ENCODE data around the gene ZNF831.

ZNF831 gene

GRCh38 chr20:59141818-59142581 lies 21.6 kb upstream of the ZNF831 start:
- peak; percentile 39 for DNase-seq (ENCODE audit: low spot score)
- no CpG with 5 or more reads among the region's 13 CpGs for whole genome bisulfite sequencing, 2 donors (ENCODE audit: extremely low coverage in 2 of 2, insufficient read length in 2 of 2, insufficient replicate concordance in 1 of 2)
- H2BK15ac ChIP-seq (ENCODE audit: low read length): no peak overlapping the region
- no peak overlapping the region for H2AK5ac ChIP-seq (ENCODE audit: low read depth, low read length)
- H2BK5ac ChIP-seq (ENCODE audit: low read length): no peak overlapping the region
- no peaks in the 10 kb centered on the region for H3K27me3 ChIP-seq (ENCODE audit: control insufficient read depth in 3 of 3, insufficient read depth in 3 of 3, low read depth in 1 of 3, low read length in 3 of 3)
- peak overlapping the region in 1 of 2 donors; percentile 47 for H3K4me3 ChIP-seq (ENCODE audit: low read length in 2 of 2)
- no peaks in the 10 kb centered on the region for H3K4me1 ChIP-seq (ENCODE audit: control insufficient read depth in 2 of 2, insufficient read depth in 1 of 2, low read depth in 1 of 2, low read length in 2 of 2)
- peaks cover 1 to 3% of the 10 kb centered on the region in 2 donors for H3K9me3 ChIP-seq (replicated peaks in 1 of 2; ENCODE audit: control insufficient read depth in 2 of 2, insufficient read depth in 1 of 2, low read depth in 1 of 2, low read length in 2 of 2)
- no peak overlapping the region for H3K4me2 ChIP-seq (ENCODE audit: insufficient read depth, low read length, poor library complexity, severe bottlenecking)
- no peak overlapping the region for H3K4ac ChIP-seq (ENCODE audit: low read length)
- no peak overlapping the region for H2AFZ ChIP-seq (ENCODE audit: low read length)
- H4K8ac ChIP-seq (ENCODE audit: low read depth, low read length): no peak overlapping the region
- no peak overlapping the region for H4K91ac ChIP-seq (ENCODE audit: low read depth, low read length, poor library complexity)
- H3K9ac ChIP-seq (ENCODE audit: low read depth, low read length, poor library complexity): no peak overlapping the region
- no peak overlapping the region for H3K14ac ChIP-seq (ENCODE audit: low read length)
- no peak overlapping the region for H2BK12ac ChIP-seq (ENCODE audit: low read length)
- H3K79me1 ChIP-seq (ENCODE audit: low read depth, low read length): no peaks in the 10 kb centered on the region
- H3K18ac ChIP-seq (ENCODE audit: low read length): no peak overlapping the region
- H2BK120ac ChIP-seq (ENCODE audit: low read depth, low read length): no peak overlapping the region
- H3K36me3 ChIP-seq (replicated peaks in 1 of 2; ENCODE audit: control insufficient read depth in 2 of 2, insufficient read depth in 2 of 2, low read length in 2 of 2): no peaks in the 10 kb centered on the region
- H3K23ac ChIP-seq (ENCODE audit: low read depth, low read length, poor library complexity): no peak overlapping the region
- H3K27ac ChIP-seq (replicated peaks; ENCODE audit: low read length): no peak overlapping the region

- no CpG with 5 or more reads among the region's 5 CpGs for WGBS, 2 donors (ENCODE audit: extremely low coverage in 2 of 2, insufficient read length in 2 of 2, insufficient replicate concordance in 1 of 2)
- H2AK5ac ChIP-seq (ENCODE audit: low read depth, low read length): no peak overlapping the region
- no peaks in the 10 kb centered on the region for H3K79me1 ChIP-seq (ENCODE audit: low read depth, low read length)
- no peaks in the 10 kb centered on the region for H3K4me1 ChIP-seq (ENCODE audit: control insufficient read depth in 2 of 2, insufficient read depth in 1 of 2, low read depth in 1 of 2, low read length in 2 of 2)
- no peak overlapping the region for H2BK12ac ChIP-seq (ENCODE audit: low read length)
- H3K36me3 ChIP-seq (replicated peaks in 1 of 2; ENCODE audit: control insufficient read depth in 2 of 2, insufficient read depth in 2 of 2, low read length in 2 of 2): no peaks in the 10 kb centered on the region
- H4K8ac ChIP-seq (ENCODE audit: low read depth, low read length): no peak overlapping the region
- H2AFZ ChIP-seq (ENCODE audit: low read length): no peak overlapping the region
- no peak overlapping the region for H2BK120ac ChIP-seq (ENCODE audit: low read depth, low read length)
- no peak overlapping the region for H3K23ac ChIP-seq (ENCODE audit: low read depth, low read length, poor library complexity)
- H3K27me3 ChIP-seq (ENCODE audit: control insufficient read depth in 3 of 3, insufficient read depth in 3 of 3, low read depth in 1 of 3, low read length in 3 of 3): no peaks in the 10 kb centered on the region
- peaks cover 3 to 4% of the 10 kb centered on the region in 2 donors for H3K9me3 ChIP-seq (replicated peaks in 1 of 2; ENCODE audit: control insufficient read depth in 2 of 2, insufficient read depth in 1 of 2, low read depth in 1 of 2, low read length in 2 of 2)
- no peak overlapping the region for H3K18ac ChIP-seq (ENCODE audit: low read length)
- no peak overlapping the region for H3K9ac ChIP-seq (ENCODE audit: low read depth, low read length, poor library complexity)
- no peak overlapping the region for H3K14ac ChIP-seq (ENCODE audit: low read length)
- H3K27ac ChIP-seq (replicated peaks; ENCODE audit: low read length): no peak overlapping the region
- no peak overlapping the region for H4K91ac ChIP-seq (ENCODE audit: low read depth, low read length, poor library complexity)
- H2BK15ac ChIP-seq (ENCODE audit: low read length): no peak overlapping the region
- DNase-seq (ENCODE audit: low spot score): no peak
- no peak overlapping the region for H2BK5ac ChIP-seq (ENCODE audit: low read length)
- no peak overlapping the region for H3K4me2 ChIP-seq (ENCODE audit: insufficient read depth, low read length, poor library complexity, severe bottlenecking)
- H3K4ac ChIP-seq (ENCODE audit: low read length): no peak overlapping the region
- no peak overlapping the region for H3K4me3 ChIP-seq (ENCODE audit: low read length in 2 of 2)
Measured at GRCh38 chr20:59143326-59143725, 20.3 kb upstream of the ZNF831 start.

GRCh38 chr20:59144179-59144830 lies 19.3 kb upstream of the ZNF831 start:
- H3K23ac ChIP-seq (ENCODE audit: low read depth, low read length, poor library complexity): no peak overlapping the region
- H3K36me3 ChIP-seq (replicated peaks in 1 of 2; ENCODE audit: control insufficient read depth in 2 of 2, insufficient read depth in 2 of 2, low read length in 2 of 2): no peaks in the 10 kb centered on the region
- H2BK5ac ChIP-seq (ENCODE audit: low read length): no peak overlapping the region
- no peak overlapping the region for H4K91ac ChIP-seq (ENCODE audit: low read depth, low read length, poor library complexity)
- no peaks in the 10 kb centered on the region for H3K79me1 ChIP-seq (ENCODE audit: low read depth, low read length)
- WGBS, 2 donors (ENCODE audit: extremely low coverage in 2 of 2, insufficient read length in 2 of 2, insufficient replicate concordance in 1 of 2): no CpG with 5 or more reads among the region's 9 CpGs
- no peak overlapping the region for H3K4me2 ChIP-seq (ENCODE audit: insufficient read depth, low read length, poor library complexity, severe bottlenecking)
- no peak overlapping the region for H2BK12ac ChIP-seq (ENCODE audit: low read length)
- no peak overlapping the region for H2AK5ac ChIP-seq (ENCODE audit: low read depth, low read length)
- no peak overlapping the region for H4K8ac ChIP-seq (ENCODE audit: low read depth, low read length)
- H2AFZ ChIP-seq (ENCODE audit: low read length): no peak overlapping the region
- H3K4ac ChIP-seq (ENCODE audit: low read length): no peak overlapping the region
- no peak overlapping the region for H3K4me3 ChIP-seq (ENCODE audit: low read length in 2 of 2)
- H2BK15ac ChIP-seq (ENCODE audit: low read length): no peak overlapping the region
- no peak overlapping the region for H3K14ac ChIP-seq (ENCODE audit: low read length)
- H3K9me3 ChIP-seq (replicated peaks in 1 of 2; ENCODE audit: control insufficient read depth in 2 of 2, insufficient read depth in 1 of 2, low read depth in 1 of 2, low read length in 2 of 2): peaks cover 3 to 4% of the 10 kb centered on the region in 2 donors
- H3K27ac ChIP-seq (replicated peaks; ENCODE audit: low read length): no peak overlapping the region
- no peak for DNase-seq (ENCODE audit: low spot score)
- no peaks in the 10 kb centered on the region for H3K4me1 ChIP-seq (ENCODE audit: control insufficient read depth in 2 of 2, insufficient read depth in 1 of 2, low read depth in 1 of 2, low read length in 2 of 2)
- no peak overlapping the region for H3K18ac ChIP-seq (ENCODE audit: low read length)
- H3K9ac ChIP-seq (ENCODE audit: low read depth, low read length, poor library complexity): no peak overlapping the region
- H3K27me3 ChIP-seq (ENCODE audit: control insufficient read depth in 3 of 3, insufficient read depth in 3 of 3, low read depth in 1 of 3, low read length in 3 of 3): no peaks in the 10 kb centered on the region
- no peak overlapping the region for H2BK120ac ChIP-seq (ENCODE audit: low read depth, low read length)

GRCh38 chr20:59144831-59145196 lies 18.8 kb upstream of the ZNF831 start:
- no peak for DNase-seq (ENCODE audit: low spot score)
- peaks cover 3 to 4% of the 10 kb centered on the region in 2 donors for H3K9me3 ChIP-seq (replicated peaks in 1 of 2; ENCODE audit: control insufficient read depth in 2 of 2, insufficient read depth in 1 of 2, low read depth in 1 of 2, low read length in 2 of 2)
- no peak overlapping the region for H2BK5ac ChIP-seq (ENCODE audit: low read length)
- no peak overlapping the region for H3K27ac ChIP-seq (replicated peaks; ENCODE audit: low read length)
- no peak overlapping the region for H3K23ac ChIP-seq (ENCODE audit: low read depth, low read length, poor library complexity)
- H3K9ac ChIP-seq (ENCODE audit: low read depth, low read length, poor library complexity): no peak overlapping the region
- no peaks in the 10 kb centered on the region for H3K27me3 ChIP-seq (ENCODE audit: control insufficient read depth in 3 of 3, insufficient read depth in 3 of 3, low read depth in 1 of 3, low read length in 3 of 3)
- H3K79me1 ChIP-seq (ENCODE audit: low read depth, low read length): no peaks in the 10 kb centered on the region
- no peak overlapping the region for H2AFZ ChIP-seq (ENCODE audit: low read length)
- no peak overlapping the region for H4K8ac ChIP-seq (ENCODE audit: low read depth, low read length)
- no CpG with 5 or more reads among the region's 4 CpGs for WGBS, 2 donors (ENCODE audit: extremely low coverage in 2 of 2, insufficient read length in 2 of 2, insufficient replicate concordance in 1 of 2)
- H3K4ac ChIP-seq (ENCODE audit: low read length): no peak overlapping the region
- H3K4me2 ChIP-seq (ENCODE audit: insufficient read depth, low read length, poor library complexity, severe bottlenecking): no peak overlapping the region
- no peak overlapping the region for H2BK120ac ChIP-seq (ENCODE audit: low read depth, low read length)
- H3K4me1 ChIP-seq (ENCODE audit: control insufficient read depth in 2 of 2, insufficient read depth in 1 of 2, low read depth in 1 of 2, low read length in 2 of 2): no peaks in the 10 kb centered on the region
- no peak overlapping the region for H4K91ac ChIP-seq (ENCODE audit: low read depth, low read length, poor library complexity)
- H3K14ac ChIP-seq (ENCODE audit: low read length): no peak overlapping the region
- H3K4me3 ChIP-seq (ENCODE audit: low read length in 2 of 2): no peak overlapping the region
- H3K18ac ChIP-seq (ENCODE audit: low read length): no peak overlapping the region
- H2AK5ac ChIP-seq (ENCODE audit: low read depth, low read length): no peak overlapping the region
- no peak overlapping the region for H2BK12ac ChIP-seq (ENCODE audit: low read length)
- no peaks in the 10 kb centered on the region for H3K36me3 ChIP-seq (replicated peaks in 1 of 2; ENCODE audit: control insufficient read depth in 2 of 2, insufficient read depth in 2 of 2, low read length in 2 of 2)
- H2BK15ac ChIP-seq (ENCODE audit: low read length): no peak overlapping the region
